OCI-LY1 (cell line): ENCODE results near the gene MPRIP.

Experiments
- EZH2 ChIP-seq: fragments of 200-600 bp; sonication (generic), shearing (Covaris generic); IDR thresholded peaks from 2 replicates; pipeline ENCODE4 v1.8.0; 2017; ENCODE audit warnings: borderline replicate concordance, mixed run types, mild to moderate bottlenecking, antibody characterized with exemption, low read length, moderate library complexity, mixed read lengths
- TF ChIP-seq, protein P1 (sequence below): fragments of 200-600 bp; sonication (generic), shearing (Covaris generic); IDR thresholded peaks from 2 replicates; pipeline ENCODE4 v1.5.1; 2017; ENCODE audit warnings: mild to moderate bottlenecking, antibody characterized with exemption, low read length, moderate library complexity, mixed read lengths

DNA sequence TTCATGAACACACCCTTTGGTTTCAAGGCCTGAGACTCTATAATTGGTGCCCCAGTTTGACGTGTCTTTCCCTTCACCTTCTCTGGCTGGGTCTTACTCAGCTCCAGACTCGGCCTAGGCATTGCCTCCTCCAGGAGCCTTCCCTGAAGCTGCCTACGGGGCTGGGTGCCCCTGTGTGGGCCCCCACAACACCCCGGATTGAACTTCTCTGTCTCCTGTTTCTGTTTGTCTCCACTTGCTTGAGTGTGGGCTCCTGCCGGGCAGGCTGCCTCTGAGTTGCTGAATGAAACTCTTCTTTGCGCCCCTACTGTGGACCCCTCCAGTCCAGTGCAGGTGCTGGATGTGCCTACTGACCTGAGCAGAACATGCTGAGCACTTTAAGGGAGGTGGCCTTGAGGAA lies 2.3 kb upstream of the MPRIP start:
- TF ChIP-seq, protein P1, sequence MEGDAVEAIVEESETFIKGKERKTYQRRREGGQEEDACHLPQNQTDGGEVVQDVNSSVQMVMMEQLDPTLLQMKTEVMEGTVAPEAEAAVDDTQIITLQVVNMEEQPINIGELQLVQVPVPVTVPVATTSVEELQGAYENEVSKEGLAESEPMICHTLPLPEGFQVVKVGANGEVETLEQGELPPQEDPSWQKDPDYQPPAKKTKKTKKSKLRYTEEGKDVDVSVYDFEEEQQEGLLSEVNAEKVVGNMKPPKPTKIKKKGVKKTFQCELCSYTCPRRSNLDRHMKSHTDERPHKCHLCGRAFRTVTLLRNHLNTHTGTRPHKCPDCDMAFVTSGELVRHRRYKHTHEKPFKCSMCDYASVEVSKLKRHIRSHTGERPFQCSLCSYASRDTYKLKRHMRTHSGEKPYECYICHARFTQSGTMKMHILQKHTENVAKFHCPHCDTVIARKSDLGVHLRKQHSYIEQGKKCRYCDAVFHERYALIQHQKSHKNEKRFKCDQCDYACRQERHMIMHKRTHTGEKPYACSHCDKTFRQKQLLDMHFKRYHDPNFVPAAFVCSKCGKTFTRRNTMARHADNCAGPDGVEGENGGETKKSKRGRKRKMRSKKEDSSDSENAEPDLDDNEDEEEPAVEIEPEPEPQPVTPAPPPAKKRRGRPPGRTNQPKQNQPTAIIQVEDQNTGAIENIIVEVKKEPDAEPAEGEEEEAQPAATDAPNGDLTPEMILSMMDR: no peak
- TF ChIP-seq EZH2: no peak
